Nephron progenitor cell (in vitro differentiated cells): ENCODE measurements around the gene SH3PXD2A.

Experiments
- DNase-seq: peaks from one replicate; pipeline ENCODE4 v3.0.0; 2021
- H3K27ac Mint-ChIP-seq: 2 replicates; pipeline ENCODE4 v1.8.0; 2021; ENCODE audit warnings: mild to moderate bottlenecking, moderate library complexity, mixed read lengths
- H3K27me3 Mint-ChIP-seq: 2 replicates; pipeline ENCODE4 v1.8.0; 2021; ENCODE audit warnings: mild to moderate bottlenecking, low read depth, mixed read lengths; ENCODE audit not compliant: poor library complexity
- H3K36me3 Mint-ChIP-seq: 2 replicates; pipeline ENCODE4 v1.8.0; 2021; ENCODE audit warnings: low read depth, mixed read lengths
- H3K4me1 Mint-ChIP-seq: 2 replicates; pipeline ENCODE4 v1.8.0; 2021; ENCODE audit warnings: mixed read lengths
- H3K4me3 Mint-ChIP-seq: 2 replicates; pipeline ENCODE4 v1.8.0; 2021; ENCODE audit warnings: mild to moderate bottlenecking, moderate library complexity, mixed read lengths
- H3K9me3 Mint-ChIP-seq: 2 replicates; pipeline ENCODE4 v1.8.0; 2021; ENCODE audit warnings: mild to moderate bottlenecking, moderate library complexity, mixed read lengths
- TF ChIP-seq, protein P1 (sequence below): fragments of 200-600 bp; sonication (generic); IDR thresholded peaks from 2 replicates; pipeline ENCODE4 v1.5.0; 2021; ENCODE audit warnings: antibody characterized with exemption

The SH3PXD2A gene

DNA sequence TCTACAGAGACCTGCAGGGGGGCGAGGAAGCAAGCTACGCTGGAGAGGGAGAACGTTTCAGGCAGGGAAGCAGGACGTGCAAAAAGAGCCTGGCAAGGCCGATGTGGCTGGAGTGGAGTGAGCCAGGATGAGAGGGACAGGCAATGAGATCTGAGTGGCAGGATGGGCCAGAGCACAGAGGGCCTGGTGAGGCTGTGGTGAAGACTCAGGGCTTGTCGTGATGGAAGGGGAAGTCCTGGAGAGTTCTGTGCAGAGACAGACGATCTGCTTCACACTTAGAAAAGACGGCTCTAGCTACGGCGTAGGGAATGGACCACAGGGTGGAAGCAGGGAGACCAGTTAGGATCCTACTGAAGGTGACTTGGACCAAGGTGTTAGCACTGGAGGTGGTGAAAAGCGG, 87.0 kb downstream of the SH3PXD2A start:
- H3K4me1 Mint-ChIP-seq, result peaks cover 70% of the 10 kb centered on the region
- H3K4me3 Mint-ChIP-seq, result peak overlapping the region; percentile 21
- no peaks in the 10 kb centered on the region for H3K9me3 Mint-ChIP-seq
- TF ChIP-seq, protein P1, sequence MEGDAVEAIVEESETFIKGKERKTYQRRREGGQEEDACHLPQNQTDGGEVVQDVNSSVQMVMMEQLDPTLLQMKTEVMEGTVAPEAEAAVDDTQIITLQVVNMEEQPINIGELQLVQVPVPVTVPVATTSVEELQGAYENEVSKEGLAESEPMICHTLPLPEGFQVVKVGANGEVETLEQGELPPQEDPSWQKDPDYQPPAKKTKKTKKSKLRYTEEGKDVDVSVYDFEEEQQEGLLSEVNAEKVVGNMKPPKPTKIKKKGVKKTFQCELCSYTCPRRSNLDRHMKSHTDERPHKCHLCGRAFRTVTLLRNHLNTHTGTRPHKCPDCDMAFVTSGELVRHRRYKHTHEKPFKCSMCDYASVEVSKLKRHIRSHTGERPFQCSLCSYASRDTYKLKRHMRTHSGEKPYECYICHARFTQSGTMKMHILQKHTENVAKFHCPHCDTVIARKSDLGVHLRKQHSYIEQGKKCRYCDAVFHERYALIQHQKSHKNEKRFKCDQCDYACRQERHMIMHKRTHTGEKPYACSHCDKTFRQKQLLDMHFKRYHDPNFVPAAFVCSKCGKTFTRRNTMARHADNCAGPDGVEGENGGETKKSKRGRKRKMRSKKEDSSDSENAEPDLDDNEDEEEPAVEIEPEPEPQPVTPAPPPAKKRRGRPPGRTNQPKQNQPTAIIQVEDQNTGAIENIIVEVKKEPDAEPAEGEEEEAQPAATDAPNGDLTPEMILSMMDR, result no peak
- peaks cover 31% of the 10 kb centered on the region for H3K27me3 Mint-ChIP-seq
- H3K36me3 Mint-ChIP-seq, result peaks cover 14% of the 10 kb centered on the region
- H3K27ac Mint-ChIP-seq, result no peak overlapping the region
- DNase-seq, result no peak

GRCh38 chr10:103767756-103768155, 87.6 kb downstream of the SH3PXD2A start:
- Mint-ChIP-seq H3K27me3 (peaks cover 31% of the 10 kb centered on the region), H3K27ac (no peak overlapping the region), H3K4me1 (peaks cover 72% of the 10 kb centered on the region), H3K36me3 (peaks cover 14% of the 10 kb centered on the region), H3K9me3 (no peaks in the 10 kb centered on the region), H3K4me3 (peak overlapping the region; percentile 19)
- DNase-seq, result no peak
- TF ChIP-seq, protein P1, result no peak

GRCh38 chr10:103766751-103767505, 88.4 kb downstream of the SH3PXD2A start:
- Mint-ChIP-seq H3K36me3 (peaks cover 14% of the 10 kb centered on the region), H3K9me3 (no peaks in the 10 kb centered on the region), H3K27me3 (peaks cover 31% of the 10 kb centered on the region), H3K27ac (no peak overlapping the region), H3K4me1 (peaks cover 70% of the 10 kb centered on the region), H3K4me3 (peak overlapping the region; percentile 54)
- TF ChIP-seq, protein P1, result no peak
- DNase-seq, result no peak

DNA sequence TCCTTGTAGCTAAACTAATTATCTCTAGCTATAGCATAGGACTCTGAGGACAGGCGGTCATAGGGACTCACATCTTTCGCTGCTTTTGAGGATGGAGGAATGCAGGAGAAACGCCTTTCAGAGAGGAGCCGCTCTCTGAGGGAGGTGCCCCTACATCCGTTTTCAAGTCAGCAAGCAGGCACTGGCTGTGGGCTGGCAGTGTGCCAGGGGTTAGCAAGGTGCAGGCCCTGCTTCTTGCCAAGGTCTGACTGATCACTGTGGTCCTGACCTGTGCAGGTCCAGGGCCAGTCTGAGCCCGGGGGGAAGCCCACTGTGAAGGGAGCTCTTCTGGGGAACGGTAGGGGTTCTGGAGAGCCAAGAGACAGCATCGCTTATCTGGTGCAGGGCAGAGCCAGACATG, 89.4 kb downstream of the SH3PXD2A start:
- TF ChIP-seq, protein P1, result no peak
- Mint-ChIP-seq H3K9me3 (no peaks in the 10 kb centered on the region), H3K4me3 (no peak overlapping the region), H3K4me1 (peaks cover 69% of the 10 kb centered on the region), H3K27me3 (peaks cover 25% of the 10 kb centered on the region), H3K27ac (no peak overlapping the region), H3K36me3 (peaks cover 14% of the 10 kb centered on the region)
- no peak for DNase-seq

DNA sequence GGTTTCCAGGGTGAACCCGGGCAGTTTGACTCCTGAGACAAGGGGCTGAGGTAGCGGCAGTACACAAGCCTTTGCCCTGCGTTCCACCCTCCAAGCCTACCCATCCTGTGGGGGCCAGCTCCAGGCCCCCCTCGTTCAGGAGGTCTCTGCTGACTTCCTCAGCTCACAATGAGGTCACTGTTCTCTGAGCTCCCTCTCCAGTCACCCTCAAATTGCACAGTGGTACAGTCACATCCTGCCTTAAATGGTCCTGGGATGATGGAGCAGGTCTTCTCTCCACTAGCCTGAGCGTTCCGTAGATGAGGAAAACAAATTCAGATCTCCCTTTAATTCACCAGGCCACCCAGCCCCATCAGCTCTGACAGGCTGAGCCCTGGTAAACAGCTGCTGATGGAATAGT, 90.2 kb downstream of the SH3PXD2A start:
- Mint-ChIP-seq H3K27ac (no peak overlapping the region), H3K4me1 (peaks cover 71% of the 10 kb centered on the region), H3K27me3 (peaks cover 18% of the 10 kb centered on the region), H3K36me3 (peaks cover 14% of the 10 kb centered on the region), H3K9me3 (no peaks in the 10 kb centered on the region), H3K4me3 (no peak overlapping the region)
- TF ChIP-seq, protein P1, result no peak
- DNase-seq, result no peak
